ENCODE data around the gene ZBTB1. TPM values are rescaled to one million over a fixed set of nuclear protein-coding genes. Genes with fewer than 3 reads are reported as not detected.
A peak's percentile ranks its signal among the peaks of the same experiment; 100 is the strongest.

The ZBTB1 gene
- polyA plus RNA-seq, 1 donor from 2014 or later = 24.8 TPM

- H4K20me1 ChIP-seq (ENCODE audit: insufficient read depth) = no peaks in the 10 kb centered on the region
- TF ChIP-seq RAD21 (conservative IDR thresholded peaks at IDR 0.05) (no peak), CTCF (IDR thresholded peaks at IDR 0.05; ENCODE audit: poor library complexity, severe bottlenecking) (peak; percentile 41), TAF1 (IDR thresholded peaks at IDR 0.05; ENCODE audit: low read depth) (no peak), EZH2 (IDR thresholded peaks at IDR 0.05; ENCODE audit: borderline replicate concordance, insufficient read depth, low read length, poor library complexity, severe bottlenecking) (no peak), REST (IDR thresholded peaks at IDR 0.05; ENCODE audit: borderline replicate concordance) (no peak), POLR2AphosphoS5 (IDR thresholded peaks at IDR 0.05) (no peak), SMC3 (conservative IDR thresholded peaks at IDR 0.05; ENCODE audit: poor library complexity) (no peak), MXI1 (conservative IDR thresholded peaks at IDR 0.05; ENCODE audit: poor library complexity, severe bottlenecking) (no peak)
- peak overlapping the region; percentile 81 for H2AFZ ChIP-seq (ENCODE audit: low read depth, low read length)
- no peaks in the 10 kb centered on the region for H3K79me2 ChIP-seq (replicated peaks; ENCODE audit: insufficient read depth, low read length)
- H3F3A ChIP-seq (ENCODE audit: insufficient read depth, low read length, poor library complexity, severe bottlenecking) = no peaks in the 10 kb centered on the region
- H3K4me2 ChIP-seq (ENCODE audit: low read length) = peak overlapping the region; percentile 25
- no peaks in the 10 kb centered on the region for H3K9me2 ChIP-seq (ENCODE audit: insufficient read depth, low read length)
- H3K9me3 ChIP-seq (ENCODE audit: low read length) = no peaks in the 10 kb centered on the region
- no peaks in the 10 kb centered on the region for H3K36me3 ChIP-seq (ENCODE audit: insufficient read depth, low read length)
- peak overlapping the region; percentile 7 for H3K27ac ChIP-seq (ENCODE audit: low read length)
- H3K27me3 ChIP-seq (ENCODE audit: insufficient read depth, low read depth, low read length) = no peaks in the 10 kb centered on the region
- peak overlapping the region; percentile 91 for H3K4me3 ChIP-seq (ENCODE audit: low read length)
- H3K9ac ChIP-seq (ENCODE audit: low read length) = peak overlapping the region; percentile 70
These were observed 38.6 kb upstream of the ZBTB1 start for GRCh38 chr14:64465831-64466554.

GRCh38 chr14:64467101-64467500 is 37.5 kb upstream of the ZBTB1 start:
- Histone ChIP-seq H3K9ac (ENCODE audit: low read length) (no peak overlapping the region), H3F3A (ENCODE audit: insufficient read depth, low read length, poor library complexity, severe bottlenecking) (no peaks in the 10 kb centered on the region), H3K79me2 (replicated peaks; ENCODE audit: insufficient read depth, low read length) (no peaks in the 10 kb centered on the region), H3K9me3 (ENCODE audit: low read length) (no peaks in the 10 kb centered on the region), H3K9me2 (ENCODE audit: insufficient read depth, low read length) (no peaks in the 10 kb centered on the region), H4K20me1 (ENCODE audit: insufficient read depth) (no peaks in the 10 kb centered on the region), H3K4me3 (ENCODE audit: low read length) (no peak overlapping the region), H3K4me2 (ENCODE audit: low read length) (no peak overlapping the region), H3K36me3 (ENCODE audit: insufficient read depth, low read length) (no peaks in the 10 kb centered on the region), H3K27ac (ENCODE audit: low read length) (no peak overlapping the region), H3K27me3 (ENCODE audit: insufficient read depth, low read depth, low read length) (no peaks in the 10 kb centered on the region), H2AFZ (ENCODE audit: low read depth, low read length) (no peak overlapping the region)
- TF ChIP-seq EP300 (conservative IDR thresholded peaks at IDR 0.05; ENCODE audit: poor library complexity, severe bottlenecking) = no peak
- TF ChIP-seq POLR2AphosphoS5 (IDR thresholded peaks at IDR 0.05) = no peak
- TF ChIP-seq TAF1 (IDR thresholded peaks at IDR 0.05; ENCODE audit: low read depth) = no peak
- TF ChIP-seq RAD21 (conservative IDR thresholded peaks at IDR 0.05) = no peak
- TF ChIP-seq CTCF (IDR thresholded peaks at IDR 0.05; ENCODE audit: poor library complexity, severe bottlenecking) = no peak
- no peak for TF ChIP-seq SMC3 (conservative IDR thresholded peaks at IDR 0.05; ENCODE audit: poor library complexity)
- no peak for TF ChIP-seq REST (IDR thresholded peaks at IDR 0.05; ENCODE audit: borderline replicate concordance)
- TF ChIP-seq MXI1 (conservative IDR thresholded peaks at IDR 0.05; ENCODE audit: poor library complexity, severe bottlenecking) = no peak
- no peak for TF ChIP-seq EZH2 (IDR thresholded peaks at IDR 0.05; ENCODE audit: borderline replicate concordance, insufficient read depth, low read length, poor library complexity, severe bottlenecking)
